ENCODE results near the gene SNAI3. TPM values are rescaled to one million over a fixed set of nuclear protein-coding genes. Genes with fewer than 3 reads are reported as not detected.

SNAI3 gene
- total RNA-seq, 8 experiments from 2014 or later = 1.3 to 4.3 (median 2.4) TPM

- WGBS, 10 experiments = 100% methylated on average over 2 to 4 of the region's 16 CpGs; no CpG with 5 or more reads in 7 of the 10 experiments
- H3K4me1 ChIP-seq (replicated peaks in 1 of 2) = no peaks in the 10 kb centered on the region
- in situ Hi-C loops (cut with MboI; ENCODE audit: low pct_unique_long_range_greater_than_20kb in 2 of 9, low sequenced_read_pairs in 9 of 9, unreplicated experiment in 9 of 9) = no loop called here
- no peak overlapping the region for H3K4me3 ChIP-seq
- ATAC-seq (replicated peaks in 6 of 8) = no peak
- H3K27ac ChIP-seq = no peak overlapping the region
Measured at GRCh38 chr16:88699180-88699579, 12.9 kb upstream of the SNAI3 start.

GRCh38 chr16:88698646-88699045 is 12.3 kb upstream of the SNAI3 start:
- no peak for ATAC-seq (replicated peaks in 6 of 8)
- in situ Hi-C loops (cut with MboI; ENCODE audit: low pct_unique_long_range_greater_than_20kb in 2 of 9, low sequenced_read_pairs in 9 of 9, unreplicated experiment in 9 of 9) = no loop called here
- 100% methylated on average over 1 to 3 of the region's 25 CpGs; no CpG with 5 or more reads in 8 of the 10 experiments for WGBS, 10 experiments
- Histone ChIP-seq H3K27ac (no peak overlapping the region), H3K4me1 (replicated peaks in 1 of 2) (no peaks in the 10 kb centered on the region), H3K4me3 (no peak overlapping the region)

- Histone ChIP-seq H3K27ac (no peak overlapping the region), H3K4me3 (no peak overlapping the region), H3K4me1 (replicated peaks in 1 of 2) (no peaks in the 10 kb centered on the region)
- WGBS, 10 experiments = 80 to 87% methylated on average over 1 to 3 of the region's 37 CpGs; no CpG with 5 or more reads in 8 of the 10 experiments
- in situ Hi-C loops (cut with MboI; ENCODE audit: low pct_unique_long_range_greater_than_20kb in 2 of 9, low sequenced_read_pairs in 9 of 9, unreplicated experiment in 9 of 9) = no loop called here
- peak in 3 of 8 experiments; percentile 23 to 36 (median 30) for ATAC-seq (replicated peaks in 6 of 8)
Measured at GRCh38 chr16:88697831-88698615, 11.7 kb upstream of the SNAI3 start.

GRCh38 chr16:88697116-88697830 is 11.0 kb upstream of the SNAI3 start:
- Histone ChIP-seq H3K4me3 (no peak overlapping the region), H3K27ac (no peak overlapping the region), H3K4me1 (replicated peaks in 1 of 2) (no peaks in the 10 kb centered on the region)
- 79 to 100% (median 86%) methylated on average over 3 to 19 of the region's 47 CpGs; no CpG with 5 or more reads in 5 of the 10 experiments for WGBS, 10 experiments
- no peak for ATAC-seq (replicated peaks in 6 of 8)
- in situ Hi-C loops (cut with MboI; ENCODE audit: low pct_unique_long_range_greater_than_20kb in 2 of 9, low sequenced_read_pairs in 9 of 9, unreplicated experiment in 9 of 9) = no loop called here

- Histone ChIP-seq H3K4me3 (no peak overlapping the region), H3K27ac (no peak overlapping the region), H3K4me1 (replicated peaks in 1 of 2) (no peaks in the 10 kb centered on the region)
- WGBS, 10 experiments = 60 to 100% (median 89%) methylated on average over 1 to 5 of the region's 14 CpGs; no CpG with 5 or more reads in 6 of the 10 experiments
- ATAC-seq (replicated peaks in 6 of 8) = no peak
- in situ Hi-C loops (cut with MboI; ENCODE audit: low pct_unique_long_range_greater_than_20kb in 2 of 9, low sequenced_read_pairs in 9 of 9, unreplicated experiment in 9 of 9) = no loop called here
Measured at GRCh38 chr16:88696441-88696840, 10.1 kb upstream of the SNAI3 start.

GRCh38 chr16:88695753-88696152 is 9.4 kb upstream of the SNAI3 start:
- 86 to 93% methylated on average over 4 to 5 of the region's 7 CpGs; no CpG with 5 or more reads in 8 of the 10 experiments for WGBS, 10 experiments
- H3K4me1 ChIP-seq (replicated peaks in 1 of 2) = no peaks in the 10 kb centered on the region
- in situ Hi-C loops (cut with MboI; ENCODE audit: low pct_unique_long_range_greater_than_20kb in 2 of 9, low sequenced_read_pairs in 9 of 9, unreplicated experiment in 9 of 9) = no loop called here
- no peak overlapping the region for H3K4me3 ChIP-seq
- no peak overlapping the region for H3K27ac ChIP-seq
- no peak for ATAC-seq (replicated peaks in 6 of 8)

GRCh38 chr16:88695218-88695617 is 8.9 kb upstream of the SNAI3 start:
- in situ Hi-C loops (cut with MboI; ENCODE audit: low pct_unique_long_range_greater_than_20kb in 2 of 9, low sequenced_read_pairs in 9 of 9, unreplicated experiment in 9 of 9) = no loop called here
- WGBS, 10 experiments = 55 to 100% (median 90%) methylated on average over 2 to 6 of the region's 15 CpGs; no CpG with 5 or more reads in 7 of the 10 experiments
- no peak overlapping the region for H3K27ac ChIP-seq
- H3K4me3 ChIP-seq = no peak overlapping the region
- no peaks in the 10 kb centered on the region for H3K4me1 ChIP-seq (replicated peaks in 1 of 2)
- ATAC-seq (replicated peaks in 6 of 8) = no peak

GRCh38 chr16:88694221-88695087 is 8.1 kb upstream of the SNAI3 start:
- WGBS, 10 experiments = 20 to 100% (median 60%) methylated on average over 1 to 9 of the region's 37 CpGs; no CpG with 5 or more reads in 3 of the 10 experiments
- ATAC-seq (replicated peaks in 6 of 8) = no peak
- Histone ChIP-seq H3K4me1 (replicated peaks in 1 of 2) (no peaks in the 10 kb centered on the region), H3K4me3 (no peak overlapping the region), H3K27ac (no peak overlapping the region)
- in situ Hi-C loops (cut with MboI; ENCODE audit: low pct_unique_long_range_greater_than_20kb in 2 of 9, low sequenced_read_pairs in 9 of 9, unreplicated experiment in 9 of 9) = no loop called here

- Histone ChIP-seq H3K27ac (no peak overlapping the region), H3K4me3 (no peak overlapping the region), H3K4me1 (replicated peaks in 1 of 2) (no peaks in the 10 kb centered on the region)
- no peak for ATAC-seq (replicated peaks in 6 of 8)
- WGBS, 10 experiments = 50 to 81% (median 73%) methylated on average over 2 to 11 of the region's 39 CpGs; no CpG with 5 or more reads in 7 of the 10 experiments
- in situ Hi-C loops (cut with MboI; ENCODE audit: low pct_unique_long_range_greater_than_20kb in 2 of 9, low sequenced_read_pairs in 9 of 9, unreplicated experiment in 9 of 9) = no loop called here
Measured at GRCh38 chr16:88693420-88694177, 7.3 kb upstream of the SNAI3 start.

- WGBS, 10 experiments = 60 to 84% (median 67%) methylated on average over 1 to 9 of the region's 10 CpGs; no CpG with 5 or more reads in 7 of the 10 experiments
- H3K27ac ChIP-seq = no peak overlapping the region
- no peaks in the 10 kb centered on the region for H3K4me1 ChIP-seq (replicated peaks in 1 of 2)
- ATAC-seq (replicated peaks in 6 of 8) = no peak
- H3K4me3 ChIP-seq = no peak overlapping the region
- in situ Hi-C loops (cut with MboI; ENCODE audit: low pct_unique_long_range_greater_than_20kb in 2 of 9, low sequenced_read_pairs in 9 of 9, unreplicated experiment in 9 of 9) = no loop called here
Measured at GRCh38 chr16:88692861-88693260, 6.6 kb upstream of the SNAI3 start.

- WGBS, 10 experiments = 60 to 90% (median 79%) methylated on average over 2 to 4 of the region's 26 CpGs; no CpG with 5 or more reads in 6 of the 10 experiments
- no peak overlapping the region for H3K4me3 ChIP-seq
- ATAC-seq (replicated peaks in 6 of 8) = no peak
- H3K4me1 ChIP-seq (replicated peaks in 1 of 2) = peaks cover 0 to 1% of the 10 kb centered on the region in 2 donors
- no peak overlapping the region for H3K27ac ChIP-seq
- in situ Hi-C loops (cut with MboI; ENCODE audit: low pct_unique_long_range_greater_than_20kb in 2 of 9, low sequenced_read_pairs in 9 of 9, unreplicated experiment in 9 of 9) = no loop called here
Measured at GRCh38 chr16:88691924-88692560, 5.7 kb upstream of the SNAI3 start.

Measured in motor neuron (in vitro differentiated cells).